Stomach (tissue), 9 donors: ENCODE results near the gene SRSF8. TPM values are rescaled to one million over a fixed set of nuclear protein-coding genes. Genes with fewer than 3 reads are reported as not detected.

Experiments
- DNase-seq, 2 donors: peaks; one replicate each; pipeline versions ENCODE4 v3.0.0 to v3.0.0-alpha.2; 2013 to 2019
- H3K27ac ChIP-seq, 5 donors: fragments of 200-600 bp in 4 of 5; sonication (generic) in 4 of 5; one replicate each; pipeline ENCODE4 v1.5.1; 2013 to 2019; ENCODE audit warnings: mild to moderate bottlenecking in 1 of 5, moderate library complexity in 1 of 5
- H3K27me3 ChIP-seq, 3 donors: fragments of 200-600 bp; sonication (generic); one replicate each; pipeline ENCODE4 v1.5.1; 2017 to 2019; ENCODE audit warnings: mixed run types in 1 of 3
- H3K36me3 ChIP-seq, 4 donors: fragments of 200-600 bp; sonication (generic); 1 replicate in 3 of 4; 2 replicates in 1 of 4; pipeline ENCODE4 v1.5.1; 2016 to 2019
- H3K4me1 ChIP-seq, 4 donors: fragments of 200-600 bp; sonication (generic); one replicate each; pipeline ENCODE4 v1.5.1; 2016 to 2019
- H3K4me3 ChIP-seq, 4 donors: fragments of 200-600 bp; sonication (generic) in 3 of 4; one replicate each; pipeline ENCODE4 v1.5.1; 2016 to 2019; ENCODE audit warnings: mild to moderate bottlenecking in 1 of 4
- H3K9me3 ChIP-seq, 4 donors: fragments of 200-600 bp; sonication (generic); one replicate each; pipeline ENCODE4 v1.5.1; 2016 to 2019
- EP300 ChIP-seq: sonication (generic); formaldehyde crosslinking; IDR thresholded peaks from one replicate; pipeline ENCODE4 v1.6.1; 2017; ENCODE audit warnings: antibody characterized with exemption
- POLR2A ChIP-seq, 4 donors: fragments of 450-650 bp; IDR thresholded peaks; one replicate each; pipeline ENCODE4 v1.6.1; 2016; ENCODE audit warnings: antibody characterized with exemption in 4 of 4, control low read depth in 2 of 4, mild to moderate bottlenecking in 1 of 4, moderate library complexity in 1 of 4
- POLR2AphosphoS5 ChIP-seq, 3 donors: sonication (generic); formaldehyde crosslinking; IDR thresholded peaks; one replicate each; pipeline ENCODE4 v1.6.1; 2016; ENCODE audit warnings: antibody characterized with exemption in 3 of 3
- WGBS, 5 donors: extraction: QIAGEN DNeasy Blood & Tissue Kit in 3 of 5; methylation state at CpG; one replicate each; pipeline versions ENCODE4 v1.1.5 to v1.1.7; 2013 to 2018; 5-methylcytosine and 5-hydroxymethylcytosine counted together
- intact Hi-C: fragments of 100-400 bp; cut with DNase I; formaldehyde crosslinking; loops from one replicate; pipeline ENCODE4 v1.15.1; 2023; ENCODE audit warnings: low total_unique reads
- polyA plus RNA-seq, 3 donors: library from polyadenylated mRNA; stranded (reverse); fragments of 200-250 nt; gene quantifications; one replicate each; pipeline ENCODE4 v1.2.3, GENCODE V29; 2013
- total RNA-seq, 5 donors: library from RNA; depleted of rRNA; stranded (reverse); fragments of >200 nt; gene quantifications; one replicate each; pipeline versions ENCODE4 v1.1.0 to v1.2.3, GENCODE V29; 2014 to 2016
- TF ChIP-seq, protein P1 (sequence below), 7 experiments: fragments of 450-650 bp in 4 of 7; fragments of 200-600 bp in 3 of 7; sonication (generic) in 3 of 7; IDR thresholded peaks; one replicate each; pipeline ENCODE4 v1.5.1; 2016 to 2019; ENCODE audit warnings: antibody characterized with exemption in 7 of 7, control low read depth in 2 of 7, mild to moderate bottlenecking in 1 of 7
- donor health status: healthy with polysubstance abuse.
- donor health status: Bipolar disorder and iron deficiency.
- donor health status: healthy.

SRSF8 gene
- total and polyA plus RNA-seq, 8 donors, result 10.7 to 39.6 (median 29.3) TPM

DNA sequence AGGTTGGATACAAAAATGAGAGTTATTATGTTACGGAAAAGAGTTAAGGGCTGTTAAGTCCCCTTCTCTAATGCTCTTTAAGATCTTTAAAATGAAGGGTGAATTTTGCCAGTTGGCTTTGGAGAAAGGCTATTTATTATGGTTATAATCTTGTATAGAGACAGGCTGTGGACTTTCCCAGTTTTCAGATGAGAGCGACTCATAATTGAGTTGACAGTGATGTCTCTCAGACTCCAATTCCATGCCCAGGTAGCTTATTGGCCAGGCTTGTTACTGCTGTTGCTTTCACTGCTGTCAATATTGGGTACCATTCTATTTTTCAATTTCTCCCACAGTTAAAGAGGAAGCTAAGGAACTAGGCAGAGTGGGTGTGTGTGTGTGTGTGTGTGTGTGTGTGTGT, 36.0 kb downstream of the SRSF8 start:
- no peaks in the 10 kb centered on the region for H3K27me3 ChIP-seq

DNA sequence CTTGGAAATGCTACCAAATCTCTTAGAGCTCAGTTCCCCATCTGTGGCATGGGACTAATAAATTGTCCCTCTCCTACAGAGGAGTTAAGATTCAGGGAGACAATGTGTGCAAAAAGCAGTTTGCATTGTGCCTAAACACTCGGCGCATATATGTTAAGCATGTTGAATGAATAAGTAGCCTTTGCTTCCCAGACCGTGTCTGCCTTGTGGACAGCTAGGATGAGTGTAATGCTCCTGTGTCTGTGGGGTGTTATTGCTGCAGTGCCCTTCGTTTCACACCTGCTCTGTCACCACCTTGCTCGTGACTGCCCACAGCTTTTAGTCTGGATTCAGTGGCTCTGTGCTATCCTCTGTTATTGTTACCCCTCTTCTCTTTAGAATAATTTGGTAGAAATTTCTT, 37.0 kb downstream of the SRSF8 start:
- H3K4me1 ChIP-seq, result peaks cover 0 to 12% (median 8%) of the 10 kb centered on the region in 4 donors
- intact Hi-C loops, result no loop called here
- no peak overlapping the region for H3K4me3 ChIP-seq
- no peaks in the 10 kb centered on the region for H3K27me3 ChIP-seq
- 95 to 99% (median 95%) methylated on average over 5 of the region's 5 CpGs for WGBS, 5 donors
- no peak for TF ChIP-seq POLR2AphosphoS5 (IDR thresholded peaks at IDR 0.05)
- no peak for TF ChIP-seq EP300
- no peak for TF ChIP-seq POLR2A (IDR thresholded peaks at IDR 0.05)
- TF ChIP-seq, protein P1, sequence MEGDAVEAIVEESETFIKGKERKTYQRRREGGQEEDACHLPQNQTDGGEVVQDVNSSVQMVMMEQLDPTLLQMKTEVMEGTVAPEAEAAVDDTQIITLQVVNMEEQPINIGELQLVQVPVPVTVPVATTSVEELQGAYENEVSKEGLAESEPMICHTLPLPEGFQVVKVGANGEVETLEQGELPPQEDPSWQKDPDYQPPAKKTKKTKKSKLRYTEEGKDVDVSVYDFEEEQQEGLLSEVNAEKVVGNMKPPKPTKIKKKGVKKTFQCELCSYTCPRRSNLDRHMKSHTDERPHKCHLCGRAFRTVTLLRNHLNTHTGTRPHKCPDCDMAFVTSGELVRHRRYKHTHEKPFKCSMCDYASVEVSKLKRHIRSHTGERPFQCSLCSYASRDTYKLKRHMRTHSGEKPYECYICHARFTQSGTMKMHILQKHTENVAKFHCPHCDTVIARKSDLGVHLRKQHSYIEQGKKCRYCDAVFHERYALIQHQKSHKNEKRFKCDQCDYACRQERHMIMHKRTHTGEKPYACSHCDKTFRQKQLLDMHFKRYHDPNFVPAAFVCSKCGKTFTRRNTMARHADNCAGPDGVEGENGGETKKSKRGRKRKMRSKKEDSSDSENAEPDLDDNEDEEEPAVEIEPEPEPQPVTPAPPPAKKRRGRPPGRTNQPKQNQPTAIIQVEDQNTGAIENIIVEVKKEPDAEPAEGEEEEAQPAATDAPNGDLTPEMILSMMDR (IDR thresholded peaks at IDR 0.05), result no peak
- no peaks in the 10 kb centered on the region for H3K36me3 ChIP-seq
- H3K27ac ChIP-seq, result no peak overlapping the region
- no peak for DNase-seq
- no peaks in the 10 kb centered on the region for H3K9me3 ChIP-seq

More for the DNA sequence above, 36.0 kb downstream of the SRSF8 start:
- H3K36me3 ChIP-seq, result no peaks in the 10 kb centered on the region
- TF ChIP-seq POLR2AphosphoS5 (IDR thresholded peaks at IDR 0.05), result no peak
- TF ChIP-seq EP300, result no peak
- TF ChIP-seq, protein P1 (IDR thresholded peaks at IDR 0.05), result no peak
- no peak for TF ChIP-seq POLR2A (IDR thresholded peaks at IDR 0.05)
- intact Hi-C loops, result no loop called here
- 94 to 99% (median 96%) methylated on average over 2 of the region's 2 CpGs for WGBS, 5 donors
- no peak for DNase-seq
- peaks cover 0 to 4% (median 2%) of the 10 kb centered on the region in 4 donors for H3K4me1 ChIP-seq
- no peaks in the 10 kb centered on the region for H3K9me3 ChIP-seq
- H3K4me3 ChIP-seq, result no peak overlapping the region
- H3K27ac ChIP-seq, result no peak overlapping the region

DNA sequence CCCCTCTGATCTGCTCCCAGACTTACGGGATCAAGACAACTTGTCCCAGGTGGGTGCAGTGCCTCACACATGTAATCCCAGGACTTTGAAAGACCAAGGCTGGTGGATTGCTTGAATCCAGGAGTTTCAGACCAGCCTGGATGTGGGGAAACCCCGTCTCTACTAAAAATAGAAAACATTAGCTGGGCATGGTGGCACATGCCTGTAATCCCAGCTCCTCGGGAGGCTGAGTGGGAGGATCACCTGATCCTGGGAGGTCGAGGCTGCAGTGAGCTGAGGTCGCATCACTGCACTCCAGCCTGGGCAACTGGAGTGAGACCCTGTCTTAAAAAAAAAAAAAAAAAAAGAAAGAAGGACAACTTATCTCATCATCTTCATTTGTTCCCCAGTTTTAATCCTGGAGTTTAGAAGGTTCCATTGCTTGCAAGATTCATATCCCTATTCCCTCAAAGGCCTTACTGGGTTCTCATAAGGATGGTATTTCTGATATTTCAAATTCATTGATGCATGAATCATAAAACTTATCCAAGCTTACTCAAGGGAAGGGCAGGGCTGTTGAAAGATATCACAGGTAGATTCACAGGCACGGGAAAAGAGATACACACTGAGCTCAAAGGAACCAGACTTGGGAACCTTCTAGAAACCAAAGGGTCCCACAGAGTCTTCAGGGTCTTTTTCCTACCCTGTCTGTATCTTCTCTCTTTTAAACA, 37.6 kb downstream of the SRSF8 start:
- Histone ChIP-seq H3K4me1 (peaks cover 0 to 17% (median 8%) of the 10 kb centered on the region in 4 donors), H3K27ac (no peak overlapping the region), H3K4me3 (no peak overlapping the region), H3K9me3 (no peaks in the 10 kb centered on the region), H3K27me3 (no peaks in the 10 kb centered on the region), H3K36me3 (peaks cover 0 to 3% (median under 1%) of the 10 kb centered on the region in 4 donors)
- intact Hi-C loops, result no loop called here
- TF ChIP-seq, protein P1 (IDR thresholded peaks at IDR 0.05), result no peak
- TF ChIP-seq POLR2A (IDR thresholded peaks at IDR 0.05), result no peak
- no peak for DNase-seq
- WGBS, 5 donors, result 79 to 89% (median 81%) methylated on average over 6 of the region's 6 CpGs

DNA sequence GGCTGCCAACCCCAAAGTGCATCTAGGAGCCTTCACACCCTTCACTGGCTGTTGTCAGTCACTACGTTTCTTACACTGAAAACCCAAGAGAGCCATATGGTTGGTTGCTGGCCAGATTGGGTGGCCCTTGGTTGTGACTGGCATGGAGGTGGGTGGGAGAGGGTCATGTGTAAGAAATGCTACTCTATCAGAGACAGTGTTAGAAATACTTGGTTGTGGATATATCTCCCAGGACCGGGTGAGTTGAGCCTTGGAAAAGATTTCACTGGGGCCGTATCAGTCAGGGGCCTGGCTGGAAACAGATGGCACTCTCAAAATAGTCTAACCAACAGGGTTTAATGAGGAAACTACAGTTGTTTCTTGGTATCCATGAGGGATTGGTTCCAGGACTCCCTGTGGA, 38.1 kb downstream of the SRSF8 start:
- Histone ChIP-seq H3K9me3 (no peaks in the 10 kb centered on the region), H3K27ac (no peak overlapping the region), H3K36me3 (peaks cover 0 to 9% (median 6%) of the 10 kb centered on the region in 4 donors), H3K4me1 (peaks cover 0 to 21% (median 8%) of the 10 kb centered on the region in 4 donors), H3K27me3 (no peaks in the 10 kb centered on the region), H3K4me3 (no peak overlapping the region)
- no peak for DNase-seq
- intact Hi-C loops, result no loop called here
- whole genome bisulfite sequencing, 5 donors, result 89 to 96% (median 93%) methylated on average over 3 of the region's 3 CpGs
- TF ChIP-seq, protein P1 (IDR thresholded peaks at IDR 0.05), result no peak
- no peak for TF ChIP-seq EP300
- TF ChIP-seq POLR2AphosphoS5 (IDR thresholded peaks at IDR 0.05), result no peak
- no peak for TF ChIP-seq POLR2A (IDR thresholded peaks at IDR 0.05)
